Measurements from ENCODE around the gene TRAF3.

DNA sequence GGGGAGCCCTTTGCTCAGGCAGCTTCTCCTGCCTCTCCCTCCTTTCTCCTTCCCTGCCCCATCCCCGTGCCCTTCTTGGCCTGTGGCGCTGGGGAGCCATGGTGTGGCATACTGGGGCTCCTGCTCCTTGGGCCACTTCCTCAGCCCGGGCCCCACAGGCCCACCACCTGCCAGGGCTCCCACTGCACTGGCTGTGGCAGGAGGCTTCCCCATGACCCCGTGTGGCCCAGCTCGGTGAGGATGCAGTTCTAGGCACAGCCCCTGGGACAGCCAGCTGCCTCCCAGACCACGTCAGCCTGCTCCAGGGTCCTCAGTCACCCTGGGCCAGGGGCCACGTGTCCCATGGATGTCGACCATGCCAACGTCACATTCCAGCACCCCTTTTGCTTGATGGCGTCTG, 132.2 kb downstream of the TRAF3 start:
- no peak for TF ChIP-seq SP1 (IDR thresholded peaks at IDR 0.05)
- TF ChIP-seq, protein P1, sequence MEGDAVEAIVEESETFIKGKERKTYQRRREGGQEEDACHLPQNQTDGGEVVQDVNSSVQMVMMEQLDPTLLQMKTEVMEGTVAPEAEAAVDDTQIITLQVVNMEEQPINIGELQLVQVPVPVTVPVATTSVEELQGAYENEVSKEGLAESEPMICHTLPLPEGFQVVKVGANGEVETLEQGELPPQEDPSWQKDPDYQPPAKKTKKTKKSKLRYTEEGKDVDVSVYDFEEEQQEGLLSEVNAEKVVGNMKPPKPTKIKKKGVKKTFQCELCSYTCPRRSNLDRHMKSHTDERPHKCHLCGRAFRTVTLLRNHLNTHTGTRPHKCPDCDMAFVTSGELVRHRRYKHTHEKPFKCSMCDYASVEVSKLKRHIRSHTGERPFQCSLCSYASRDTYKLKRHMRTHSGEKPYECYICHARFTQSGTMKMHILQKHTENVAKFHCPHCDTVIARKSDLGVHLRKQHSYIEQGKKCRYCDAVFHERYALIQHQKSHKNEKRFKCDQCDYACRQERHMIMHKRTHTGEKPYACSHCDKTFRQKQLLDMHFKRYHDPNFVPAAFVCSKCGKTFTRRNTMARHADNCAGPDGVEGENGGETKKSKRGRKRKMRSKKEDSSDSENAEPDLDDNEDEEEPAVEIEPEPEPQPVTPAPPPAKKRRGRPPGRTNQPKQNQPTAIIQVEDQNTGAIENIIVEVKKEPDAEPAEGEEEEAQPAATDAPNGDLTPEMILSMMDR (IDR thresholded peaks at IDR 0.05; ENCODE audit: low read depth, low read length, missing input control): no peak
- no peak for TF ChIP-seq RXRA (IDR thresholded peaks at IDR 0.05)
- TF ChIP-seq EGR1 (IDR thresholded peaks at IDR 0.05; ENCODE audit: low read depth in 2 of 2): no peak
- no peak for TF ChIP-seq GABPA (IDR thresholded peaks at IDR 0.05 in 1 of 2, conservative IDR thresholded peaks at IDR 0.05 in 1 of 2)
- TF ChIP-seq YY1 (IDR thresholded peaks at IDR 0.05): no peak
- TF ChIP-seq, protein P2, sequence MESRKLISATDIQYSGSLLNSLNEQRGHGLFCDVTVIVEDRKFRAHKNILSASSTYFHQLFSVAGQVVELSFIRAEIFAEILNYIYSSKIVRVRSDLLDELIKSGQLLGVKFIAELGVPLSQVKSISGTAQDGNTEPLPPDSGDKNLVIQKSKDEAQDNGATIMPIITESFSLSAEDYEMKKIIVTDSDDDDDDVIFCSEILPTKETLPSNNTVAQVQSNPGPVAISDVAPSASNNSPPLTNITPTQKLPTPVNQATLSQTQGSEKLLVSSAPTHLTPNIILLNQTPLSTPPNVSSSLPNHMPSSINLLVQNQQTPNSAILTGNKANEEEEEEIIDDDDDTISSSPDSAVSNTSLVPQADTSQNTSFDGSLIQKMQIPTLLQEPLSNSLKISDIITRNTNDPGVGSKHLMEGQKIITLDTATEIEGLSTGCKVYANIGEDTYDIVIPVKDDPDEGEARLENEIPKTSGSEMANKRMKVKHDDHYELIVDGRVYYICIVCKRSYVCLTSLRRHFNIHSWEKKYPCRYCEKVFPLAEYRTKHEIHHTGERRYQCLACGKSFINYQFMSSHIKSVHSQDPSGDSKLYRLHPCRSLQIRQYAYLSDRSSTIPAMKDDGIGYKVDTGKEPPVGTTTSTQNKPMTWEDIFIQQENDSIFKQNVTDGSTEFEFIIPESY (IDR thresholded peaks at IDR 0.05): no peak
- no peak for TF ChIP-seq JUND (IDR thresholded peaks at IDR 0.05)

All from liver (tissue), 3 donors.